ENCODE data around the gene PRRC1. TPM values are rescaled to one million over a fixed set of nuclear protein-coding genes. Genes with fewer than 3 reads are reported as not detected.

The PRRC1 gene
- total RNA-seq, 6 donors from 2014 or later, result 30.1 to 61.8 (median 45.5) TPM

- Histone ChIP-seq H3K36me3 (no peaks in the 10 kb centered on the region), H3K9me3 (no peaks in the 10 kb centered on the region), H3K27ac (no peak overlapping the region), H3K27me3 (no peaks in the 10 kb centered on the region), H3K4me3 (no peak overlapping the region), H3K4me1 (no peaks in the 10 kb centered on the region)
- WGBS, 2 donors, result 64 to 68% methylated on average over 3 of the region's 3 CpGs
- DNase-seq (no peak), ATAC-seq (ENCODE audit: low FRiP score in 2 of 2) (peak in 1 of 2 donors; percentile 38)
- TF ChIP-seq CTCF (IDR thresholded peaks at IDR 0.05), result peak; percentile 28 to 67 (median 52)
- no peak for TF ChIP-seq POLR2AphosphoS5 (IDR thresholded peaks at IDR 0.05)
- no peak for TF ChIP-seq POLR2A (IDR thresholded peaks at IDR 0.05)
Observed at GRCh38 chr5:127492854-127493738, 24.3 kb upstream of the PRRC1 start.

DNA sequence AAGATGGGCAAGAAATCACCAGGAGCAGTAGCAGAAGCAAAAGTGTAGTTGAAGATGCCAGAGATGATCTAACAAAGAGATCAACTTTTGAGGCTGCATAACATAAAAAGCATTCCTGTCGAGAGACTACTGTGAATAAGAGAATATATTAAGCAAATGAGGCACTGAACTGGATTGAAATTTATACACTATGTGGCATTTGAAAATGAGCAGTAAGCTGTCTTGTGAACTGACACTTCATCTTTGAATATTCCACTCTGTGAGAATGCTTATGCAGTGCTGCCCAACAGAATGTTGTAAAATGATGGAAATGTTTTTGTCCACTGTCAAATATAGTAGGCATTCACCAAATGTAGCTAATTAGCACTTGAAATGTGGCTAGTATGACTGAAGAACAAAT lies 18.9 kb upstream of the PRRC1 start:
- TF ChIP-seq POLR2A (IDR thresholded peaks at IDR 0.05) (no peak), POLR2AphosphoS5 (IDR thresholded peaks at IDR 0.05) (no peak), EP300 (IDR thresholded peaks at IDR 0.05) (no peak), CTCF (IDR thresholded peaks at IDR 0.05) (no peak)
- no peak overlapping the region for H3K4me3 ChIP-seq
- no peak for ATAC-seq (ENCODE audit: low FRiP score in 2 of 2)
- H3K36me3 ChIP-seq, result no peaks in the 10 kb centered on the region
- no peak for DNase-seq
- no peaks in the 10 kb centered on the region for H3K4me1 ChIP-seq
- H3K27ac ChIP-seq, result no peak overlapping the region
- 76 to 85% methylated on average over 1 of the region's 1 CpG for WGBS, 2 donors
- H3K27me3 ChIP-seq, result no peaks in the 10 kb centered on the region
- no peaks in the 10 kb centered on the region for H3K9me3 ChIP-seq

GRCh38 chr5:127505905-127506304 lies 11.5 kb upstream of the PRRC1 start:
- no peak for TF ChIP-seq POLR2AphosphoS5 (IDR thresholded peaks at IDR 0.05)
- no peak for TF ChIP-seq CTCF (IDR thresholded peaks at IDR 0.05)
- no peak for TF ChIP-seq POLR2A (IDR thresholded peaks at IDR 0.05)
- TF ChIP-seq EP300 (IDR thresholded peaks at IDR 0.05), result no peak
- WGBS, 2 donors, result 79 to 81% methylated on average over 2 of the region's 2 CpGs
- no peak for DNase-seq
- Histone ChIP-seq H3K27me3 (no peaks in the 10 kb centered on the region), H3K27ac (no peak overlapping the region), H3K4me1 (no peaks in the 10 kb centered on the region), H3K9me3 (no peaks in the 10 kb centered on the region), H3K4me3 (no peak overlapping the region), H3K36me3 (no peaks in the 10 kb centered on the region)
- peak in 1 of 2 donors; percentile 32 for ATAC-seq (ENCODE audit: low FRiP score in 2 of 2)

GRCh38 chr5:127506616-127507015 lies 10.8 kb upstream of the PRRC1 start:
- H3K27ac ChIP-seq, result no peak overlapping the region
- DNase-seq, result no peak
- no peak overlapping the region for H3K4me3 ChIP-seq
- TF ChIP-seq POLR2A (IDR thresholded peaks at IDR 0.05) (no peak), POLR2AphosphoS5 (IDR thresholded peaks at IDR 0.05) (no peak), CTCF (IDR thresholded peaks at IDR 0.05) (no peak), EP300 (IDR thresholded peaks at IDR 0.05) (no peak)
- H3K27me3 ChIP-seq, result no peaks in the 10 kb centered on the region
- no peaks in the 10 kb centered on the region for H3K4me1 ChIP-seq
- H3K36me3 ChIP-seq, result no peaks in the 10 kb centered on the region
- WGBS, 2 donors, result 77 to 85% methylated on average over 6 of the region's 6 CpGs
- no peak for ATAC-seq (ENCODE audit: low FRiP score in 2 of 2)
- H3K9me3 ChIP-seq, result no peaks in the 10 kb centered on the region
